B cell (primary cell): Measurements from ENCODE around the gene CASZ1.

Experiments
- EZH2 ChIP-seq: IDR thresholded peaks from 2 replicates; pipeline ENCODE4 v1.6.1; 2012; ENCODE audit warnings: borderline replicate concordance, low read depth, mild to moderate bottlenecking, moderate library complexity, low read length; ENCODE audit not compliant: insufficient read depth, poor library complexity, severe bottlenecking
- TF ChIP-seq, protein P1 (sequence below): fragments of 200-600 bp; IDR thresholded peaks from one replicate; pipeline ENCODE4 v1.8.0; 2022; ENCODE audit warnings: antibody characterized with exemption, mild to moderate bottlenecking

GRCh38 chr1:10638559-10639005, 157.9 kb downstream of the CASZ1 start:
- TF ChIP-seq, protein P1, sequence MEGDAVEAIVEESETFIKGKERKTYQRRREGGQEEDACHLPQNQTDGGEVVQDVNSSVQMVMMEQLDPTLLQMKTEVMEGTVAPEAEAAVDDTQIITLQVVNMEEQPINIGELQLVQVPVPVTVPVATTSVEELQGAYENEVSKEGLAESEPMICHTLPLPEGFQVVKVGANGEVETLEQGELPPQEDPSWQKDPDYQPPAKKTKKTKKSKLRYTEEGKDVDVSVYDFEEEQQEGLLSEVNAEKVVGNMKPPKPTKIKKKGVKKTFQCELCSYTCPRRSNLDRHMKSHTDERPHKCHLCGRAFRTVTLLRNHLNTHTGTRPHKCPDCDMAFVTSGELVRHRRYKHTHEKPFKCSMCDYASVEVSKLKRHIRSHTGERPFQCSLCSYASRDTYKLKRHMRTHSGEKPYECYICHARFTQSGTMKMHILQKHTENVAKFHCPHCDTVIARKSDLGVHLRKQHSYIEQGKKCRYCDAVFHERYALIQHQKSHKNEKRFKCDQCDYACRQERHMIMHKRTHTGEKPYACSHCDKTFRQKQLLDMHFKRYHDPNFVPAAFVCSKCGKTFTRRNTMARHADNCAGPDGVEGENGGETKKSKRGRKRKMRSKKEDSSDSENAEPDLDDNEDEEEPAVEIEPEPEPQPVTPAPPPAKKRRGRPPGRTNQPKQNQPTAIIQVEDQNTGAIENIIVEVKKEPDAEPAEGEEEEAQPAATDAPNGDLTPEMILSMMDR = no peak
- no peak for TF ChIP-seq EZH2
